Prostate gland (tissue), 2 donors: Measurements from ENCODE around the gene DIPK1B. TPM values are rescaled to one million over a fixed set of nuclear protein-coding genes. Genes with fewer than 3 reads are reported as not detected.

Source experiments
- DNase-seq: peaks from one replicate; pipeline ENCODE4 v3.0.0-alpha.2; 2019; ENCODE audit warnings: low spot score
- H3K27ac ChIP-seq, 2 donors: fragments of 200-600 bp; sonication (generic); 2 replicates each; pipeline ENCODE4 v1.5.1; 2017 to 2019
- H3K27me3 ChIP-seq: fragments of 200-600 bp; sonication (generic); replicated peaks from 2 replicates; pipeline ENCODE4 v1.5.1; 2019; ENCODE audit not compliant: insufficient read depth
- H3K36me3 ChIP-seq, 2 donors: fragments of 200-600 bp; sonication (generic); 1 replicate in 1 of 2; 2 replicates in 1 of 2; pipeline versions ENCODE4 v1.5.1 to v1.8.1; 2017 to 2019
- H3K4me1 ChIP-seq: fragments of 200-600 bp; sonication (generic); replicated peaks from 2 replicates; pipeline ENCODE4 v1.5.1; 2019
- H3K4me3 ChIP-seq, 2 donors: fragments of 200-600 bp; sonication (generic); 2 replicates each; pipeline ENCODE4 v1.5.1; 2017 to 2019
- H3K9me3 ChIP-seq: fragments of 200-600 bp; sonication (generic); 2 replicates; pipeline ENCODE4 v1.5.1; 2017
- CTCF ChIP-seq, 4 experiments: fragments of 200-600 bp in 2 of 4; fragments of 450-650 bp in 2 of 4; sonication (generic) in 2 of 4; IDR thresholded peaks; 1 replicate in 3 of 4; 2 replicates in 1 of 4; pipeline ENCODE4 v1.5.1; 2016 to 2019; ENCODE audit warnings: antibody characterized with exemption in 4 of 4, mild to moderate bottlenecking in 2 of 4, moderate library complexity in 2 of 4
- POLR2A ChIP-seq: fragments of 450-650 bp; IDR thresholded peaks from one replicate; pipeline ENCODE4 v1.6.1; 2016; ENCODE audit warnings: antibody characterized with exemption, mild to moderate bottlenecking
- POLR2AphosphoS5 ChIP-seq: sonication (generic); formaldehyde crosslinking; IDR thresholded peaks from one replicate; pipeline ENCODE4 v1.6.1; 2017; ENCODE audit warnings: antibody characterized with exemption
- WGBS: methylation state at CpG from one replicate; pipeline ENCODE4 v1.1.5; 2018; 5-methylcytosine and 5-hydroxymethylcytosine counted together
- intact Hi-C: fragments of 100-400 bp; cut with DNase I; formaldehyde crosslinking; loops from one replicate; pipeline ENCODE4 v1.14.2; 2022
- total RNA-seq, 2 donors: library from RNA; depleted of rRNA; stranded (reverse); fragments of >200 nt; gene quantifications; one replicate each; pipeline ENCODE4 v1.1.0, GENCODE V29; 2016

Gene DIPK1B
- total RNA-seq, 2 donors from 2014 or later: 18.9 to 27.8 TPM

DNA sequence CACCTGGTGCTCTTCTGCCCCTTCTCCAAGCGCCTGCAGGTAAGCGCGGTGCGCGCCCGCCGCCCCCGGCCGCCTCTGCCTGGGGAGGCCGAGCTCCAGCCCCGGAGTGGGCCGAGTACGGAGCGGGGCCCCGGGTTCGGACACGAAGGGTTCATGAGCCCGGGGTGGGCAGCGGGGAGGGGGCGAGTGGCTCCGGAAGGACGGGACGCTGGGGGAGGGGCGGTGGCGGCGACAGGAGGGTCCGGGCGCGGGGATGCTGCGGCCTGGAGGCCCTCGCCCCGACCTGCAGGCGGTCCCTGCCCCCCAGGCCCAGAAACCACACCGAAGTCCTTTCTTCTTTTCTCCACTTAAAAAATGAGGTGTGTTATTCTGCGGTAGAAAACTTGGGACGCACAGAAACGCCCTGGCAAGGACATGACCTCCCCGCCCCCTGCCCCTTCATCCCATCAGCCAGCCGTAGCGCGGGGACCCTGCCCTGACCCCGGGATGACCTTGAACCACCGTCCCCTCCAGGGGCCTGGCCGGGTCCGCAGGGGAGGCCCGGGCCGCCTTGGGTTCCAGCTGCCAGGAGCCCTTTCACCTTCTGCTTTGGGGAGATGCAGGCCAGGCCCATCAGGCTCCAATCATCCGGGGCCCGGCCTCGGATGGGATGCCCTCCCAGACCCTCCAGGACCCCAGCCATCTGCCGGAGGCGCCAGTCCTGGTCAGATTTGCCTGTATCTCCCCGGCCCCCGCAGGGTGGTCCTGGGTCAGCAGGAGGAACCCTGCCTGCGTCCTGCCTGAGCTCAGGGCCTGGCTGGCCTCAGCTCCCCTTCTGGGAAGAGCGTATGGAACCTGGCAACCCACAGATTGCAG, 545 bp downstream of the DIPK1B start:
- no peak for DNase-seq
- Histone ChIP-seq H3K4me1 (peaks cover 6% of the 10 kb centered on the region), H3K4me3 (peak overlapping the region; percentile 38 to 57), H3K27me3 (no peaks in the 10 kb centered on the region), H3K9me3 (no peaks in the 10 kb centered on the region), H3K27ac (peak overlapping the region; percentile 45 to 51), H3K36me3 (no peaks in the 10 kb centered on the region)
- WGBS: 11% methylated on average over 40 of the region's 56 CpGs
- intact Hi-C loops: no loop called here
- TF ChIP-seq POLR2A (no peak), CTCF (IDR thresholded peaks at IDR 0.05) (no peak), POLR2AphosphoS5 (no peak)

- no peaks in the 10 kb centered on the region for H3K27me3 ChIP-seq
- DNase-seq: no peak
- no peaks in the 10 kb centered on the region for H3K36me3 ChIP-seq
- H3K27ac ChIP-seq: peak overlapping the region in 1 of 2 donors; percentile 45
- H3K4me1 ChIP-seq: peaks cover 6% of the 10 kb centered on the region
- WGBS: 36% methylated on average over 8 of the region's 8 CpGs
- intact Hi-C loops: no loop called here
- no peak for TF ChIP-seq POLR2A
- no peak for TF ChIP-seq POLR2AphosphoS5
- TF ChIP-seq CTCF (IDR thresholded peaks at IDR 0.05): no peak
- H3K9me3 ChIP-seq: no peaks in the 10 kb centered on the region
- H3K4me3 ChIP-seq: peak overlapping the region; percentile 38 to 57
Observed at GRCh38 chr9:136713550-136713949, 1.2 kb downstream of the DIPK1B start.

- WGBS: 68% methylated on average over 17 of the region's 17 CpGs
- Histone ChIP-seq H3K27me3 (no peaks in the 10 kb centered on the region), H3K27ac (no peak overlapping the region), H3K4me1 (peaks cover 6% of the 10 kb centered on the region), H3K36me3 (no peaks in the 10 kb centered on the region), H3K4me3 (no peak overlapping the region), H3K9me3 (no peaks in the 10 kb centered on the region)
- DNase-seq: no peak
- intact Hi-C loops: no loop called here
- no peak for TF ChIP-seq CTCF (IDR thresholded peaks at IDR 0.05)
- TF ChIP-seq POLR2AphosphoS5: peak; percentile 18
Observed at GRCh38 chr9:136714096-136714892, 1.9 kb downstream of the DIPK1B start.

GRCh38 chr9:136714893-136715274, 2.5 kb downstream of the DIPK1B start:
- 60% methylated on average over 8 of the region's 8 CpGs for WGBS
- H3K36me3 ChIP-seq: no peaks in the 10 kb centered on the region
- no peak overlapping the region for H3K4me3 ChIP-seq
- no peaks in the 10 kb centered on the region for H3K9me3 ChIP-seq
- no peaks in the 10 kb centered on the region for H3K27me3 ChIP-seq
- TF ChIP-seq CTCF (IDR thresholded peaks at IDR 0.05) (no peak), POLR2A (no peak), POLR2AphosphoS5 (no peak)
- intact Hi-C loops: no loop called here
- DNase-seq: no peak
- peaks cover 6% of the 10 kb centered on the region for H3K4me1 ChIP-seq
- H3K27ac ChIP-seq: no peak overlapping the region
